ENCODE measurements around the gene GPR146. TPM values are rescaled to one million over a fixed set of nuclear protein-coding genes. Genes with fewer than 3 reads are reported as not detected.
"Not testable (repeated sequence)": the region's sequence is repeated elsewhere in the genome, so short reads cannot be mapped to it uniquely, and the experiment has no call there.

GPR146 gene
- polyA plus RNA-seq, 5 donors = 4.6 to 10.8 (median 7.0) TPM

- no peak for DNase-seq
Measured at GRCh38 chr7:1024876-1025742, 19.2 kb upstream of the GPR146 start.

DNA sequence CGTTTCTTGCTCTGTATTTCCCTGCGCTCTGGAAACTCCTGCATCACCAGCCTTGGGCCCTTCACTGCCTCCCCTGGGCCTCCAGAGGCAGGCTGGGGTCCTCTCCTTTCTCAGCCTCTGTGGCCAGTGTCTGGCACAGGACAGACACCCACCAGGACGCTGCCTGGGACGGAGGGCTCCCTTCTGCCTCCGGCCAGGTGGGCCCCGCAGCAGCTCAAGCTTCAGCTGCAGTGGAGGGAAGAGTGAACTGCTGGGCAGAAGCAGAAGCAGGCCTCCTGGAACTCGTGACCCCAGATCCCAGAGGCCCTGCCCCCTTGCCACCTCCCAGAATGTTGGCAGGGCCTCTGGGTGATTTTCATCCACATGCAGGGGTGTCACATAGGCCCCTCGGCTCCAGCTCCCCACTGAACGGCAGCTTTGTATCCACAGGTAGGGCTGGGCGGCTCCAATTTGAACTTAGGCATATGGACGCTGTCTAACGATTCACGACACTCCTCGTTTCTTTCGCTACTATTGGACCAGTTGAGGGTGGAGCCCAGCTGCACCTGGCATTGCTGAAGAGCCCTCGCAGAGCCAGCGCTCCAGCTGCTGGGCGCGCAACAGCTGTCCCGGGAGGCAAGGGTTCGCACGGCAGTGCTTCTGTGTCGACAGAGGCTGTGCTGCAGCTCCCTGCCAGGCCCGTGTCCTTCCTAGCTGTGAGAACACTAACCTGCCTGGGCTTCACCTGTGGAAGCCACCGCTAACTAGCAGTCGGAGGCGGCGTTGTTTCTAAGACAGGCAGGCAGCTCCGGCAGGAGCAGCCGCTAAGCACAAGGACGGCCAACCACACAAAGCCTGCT is 18.4 kb upstream of the GPR146 start:
- no peak for DNase-seq

DNA sequence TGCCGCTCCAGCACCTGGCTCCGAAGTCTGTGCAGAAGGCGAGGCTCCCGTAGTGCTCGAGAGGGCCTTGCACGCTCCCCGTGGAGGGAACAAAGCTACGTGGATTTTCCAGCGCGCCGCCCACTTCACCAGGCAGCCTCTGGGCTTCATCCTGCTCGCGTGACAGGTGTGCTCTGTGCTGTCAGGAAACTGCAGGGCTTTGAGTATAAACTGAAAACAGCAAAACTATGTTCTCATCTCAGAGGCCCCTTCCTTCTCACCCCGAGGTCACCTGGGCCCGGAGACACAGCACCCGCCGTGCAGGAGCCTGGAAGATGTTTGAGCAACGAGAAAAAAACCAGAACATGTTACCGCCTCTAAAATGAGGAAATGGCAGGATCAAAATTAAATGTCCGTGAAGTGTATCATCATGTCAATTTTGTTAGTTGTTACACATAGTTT is 17.6 kb upstream of the GPR146 start:
- no peak for DNase-seq

DNA sequence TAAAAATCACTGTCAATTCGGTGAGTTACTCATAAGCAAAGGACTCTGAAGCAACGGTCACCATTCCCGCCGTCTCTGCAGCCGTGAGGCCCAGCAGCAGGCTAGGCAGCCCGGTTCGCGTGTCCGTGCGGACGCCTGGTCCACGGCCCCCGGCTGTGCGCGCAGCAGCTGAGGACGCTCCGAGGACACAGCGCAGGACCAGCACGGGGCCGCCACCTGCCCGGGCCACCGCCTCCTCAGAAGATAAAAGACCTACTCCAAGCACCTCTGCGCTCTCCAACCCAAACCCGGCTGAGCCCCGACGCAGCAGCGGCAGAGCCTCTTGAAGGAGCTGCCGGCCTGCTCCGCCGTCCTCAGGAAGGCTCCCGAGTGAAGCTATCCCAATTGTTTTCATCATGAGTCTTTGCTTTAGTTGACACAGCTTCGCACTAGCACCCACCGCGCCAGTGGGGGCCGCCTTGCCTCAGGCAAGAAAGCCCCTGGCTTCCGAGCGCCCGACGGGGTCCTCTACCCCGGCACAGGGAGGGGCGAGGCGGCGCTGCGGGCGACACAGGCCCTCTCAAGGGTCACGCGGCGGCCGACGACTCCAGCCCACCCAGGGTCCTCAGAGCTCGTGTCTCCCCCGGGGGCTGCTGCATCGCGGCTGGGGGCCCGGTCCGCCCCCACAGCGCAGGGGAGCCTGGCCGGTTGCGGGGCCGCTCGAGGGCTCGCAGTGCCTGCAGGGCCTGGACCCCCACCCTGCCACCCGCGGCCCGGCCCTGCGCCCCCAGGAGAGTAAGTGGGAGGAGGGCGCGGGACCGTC is 16.9 kb upstream of the GPR146 start:
- DNase-seq = no peak

DNA sequence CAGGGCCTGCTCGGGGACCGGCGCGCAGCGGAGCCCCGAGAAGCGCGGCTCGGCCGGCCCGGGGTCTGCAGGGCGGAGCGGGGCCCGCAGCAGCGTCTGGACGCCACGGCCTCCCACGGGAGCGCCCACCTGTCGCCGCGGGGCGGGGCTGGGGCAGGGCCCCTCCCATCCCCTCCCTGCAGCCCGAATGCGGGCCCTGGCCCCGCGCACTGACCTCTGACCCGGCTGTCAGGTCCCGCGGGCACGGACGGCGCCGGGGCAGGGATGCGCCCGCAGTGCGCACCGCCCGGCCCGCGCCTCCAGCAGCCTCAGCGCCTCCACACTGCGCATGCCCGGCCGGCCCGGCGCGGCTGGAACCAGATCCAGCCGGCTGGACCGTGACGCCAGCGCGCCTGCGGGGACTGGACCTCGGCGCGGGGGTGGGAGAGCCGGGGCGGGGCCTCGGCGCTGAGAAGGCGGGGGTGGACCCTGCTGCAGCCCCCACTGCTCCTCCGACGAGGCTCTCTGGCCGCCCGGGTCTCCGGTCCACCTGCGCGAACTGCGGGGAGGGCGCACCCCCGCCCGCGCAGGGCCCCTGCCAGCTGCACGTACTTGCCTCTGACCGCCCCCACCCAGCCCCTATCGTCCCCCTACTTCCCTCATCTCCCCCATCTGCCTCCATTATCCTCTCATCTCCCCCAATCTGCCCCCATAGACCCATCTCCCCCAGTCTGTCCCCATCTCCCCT is 16.1 kb upstream of the GPR146 start:
- DNase-seq = peak; percentile 90 to 92

DNA sequence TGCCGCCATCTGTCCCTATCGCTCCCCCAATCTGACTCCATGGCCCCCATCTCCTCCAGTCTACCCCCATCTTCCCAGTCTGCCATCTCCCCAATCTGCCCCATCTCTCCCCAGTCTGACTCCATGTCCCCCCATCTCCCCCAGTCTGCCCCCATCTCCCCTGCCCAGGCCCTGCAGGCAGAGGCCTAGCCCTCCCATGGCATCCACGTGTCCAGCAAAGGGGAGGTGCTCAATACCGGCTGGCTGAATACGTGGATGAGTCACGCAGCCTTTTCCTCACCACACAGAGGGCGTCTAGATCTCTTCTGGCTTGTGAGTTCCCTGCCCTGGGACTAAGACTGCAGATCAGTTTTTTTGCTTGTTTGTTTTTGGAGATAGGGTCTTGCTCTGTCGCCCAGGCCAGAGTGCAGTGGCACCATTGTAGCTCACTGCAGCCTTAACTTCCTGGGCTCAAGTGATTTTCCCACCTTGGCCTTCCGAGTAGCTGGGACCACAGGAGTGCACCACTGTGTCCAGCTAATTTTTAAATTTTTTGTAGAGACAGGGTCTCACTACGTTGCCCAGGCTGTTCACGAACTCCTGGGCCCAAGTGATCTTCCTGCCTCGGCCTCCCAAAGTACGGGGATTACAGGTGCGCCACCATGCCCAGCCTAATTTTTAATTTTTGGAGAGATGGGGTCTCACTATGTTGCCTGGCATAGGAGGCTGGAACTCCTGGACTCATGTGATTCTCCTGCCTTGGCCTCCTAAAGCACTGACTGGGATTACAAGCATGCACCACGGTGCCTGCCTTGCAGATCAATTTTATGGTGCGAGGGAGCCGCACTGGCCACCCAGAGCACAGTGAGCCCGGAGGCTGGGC is 15.3 kb upstream of the GPR146 start:
- DNase-seq = peak; percentile 50 to 61

DNA sequence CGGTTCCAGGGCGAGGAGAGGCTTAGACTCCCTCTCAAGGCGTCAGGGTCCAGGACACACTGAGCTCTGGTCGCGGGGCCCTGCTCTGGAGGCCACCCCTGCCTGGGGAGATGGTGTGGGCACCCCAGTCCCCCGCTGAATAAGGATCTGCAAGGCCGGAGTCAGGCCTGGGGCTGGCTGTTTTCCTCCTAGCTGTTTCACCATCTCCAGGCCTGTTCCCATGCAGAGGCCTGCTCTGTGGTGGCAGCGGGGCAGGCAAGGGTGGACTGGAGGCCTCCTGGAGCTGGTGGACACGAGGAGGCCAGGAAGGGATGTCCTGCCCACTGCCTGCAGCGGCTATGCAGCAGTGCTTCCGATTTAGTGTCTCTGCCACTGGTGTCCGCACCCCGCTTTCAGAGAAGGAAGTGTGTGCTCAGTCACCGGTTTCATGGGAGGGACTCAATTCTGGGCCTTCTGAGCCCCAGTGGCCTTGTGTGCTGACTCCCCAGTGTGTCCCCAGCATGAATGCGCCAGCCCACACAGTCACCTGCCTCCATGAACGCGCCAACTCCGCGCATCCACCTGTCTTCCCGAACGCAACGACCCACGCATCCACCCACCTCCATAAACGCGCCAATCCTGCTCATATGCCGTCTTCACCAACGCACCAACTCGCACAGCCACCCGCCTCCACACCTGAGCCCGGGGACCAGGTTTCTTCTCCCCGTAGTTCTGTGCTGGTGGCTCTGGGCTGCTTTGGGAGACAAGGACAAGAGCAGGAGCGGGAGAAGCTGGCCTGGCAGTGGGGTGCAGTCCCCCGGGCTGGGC is 14.5 kb upstream of the GPR146 start:
- no peak for DNase-seq

- DNase-seq = no peak
Measured at GRCh38 chr7:1030444-1031070, 13.8 kb upstream of the GPR146 start.

DNA sequence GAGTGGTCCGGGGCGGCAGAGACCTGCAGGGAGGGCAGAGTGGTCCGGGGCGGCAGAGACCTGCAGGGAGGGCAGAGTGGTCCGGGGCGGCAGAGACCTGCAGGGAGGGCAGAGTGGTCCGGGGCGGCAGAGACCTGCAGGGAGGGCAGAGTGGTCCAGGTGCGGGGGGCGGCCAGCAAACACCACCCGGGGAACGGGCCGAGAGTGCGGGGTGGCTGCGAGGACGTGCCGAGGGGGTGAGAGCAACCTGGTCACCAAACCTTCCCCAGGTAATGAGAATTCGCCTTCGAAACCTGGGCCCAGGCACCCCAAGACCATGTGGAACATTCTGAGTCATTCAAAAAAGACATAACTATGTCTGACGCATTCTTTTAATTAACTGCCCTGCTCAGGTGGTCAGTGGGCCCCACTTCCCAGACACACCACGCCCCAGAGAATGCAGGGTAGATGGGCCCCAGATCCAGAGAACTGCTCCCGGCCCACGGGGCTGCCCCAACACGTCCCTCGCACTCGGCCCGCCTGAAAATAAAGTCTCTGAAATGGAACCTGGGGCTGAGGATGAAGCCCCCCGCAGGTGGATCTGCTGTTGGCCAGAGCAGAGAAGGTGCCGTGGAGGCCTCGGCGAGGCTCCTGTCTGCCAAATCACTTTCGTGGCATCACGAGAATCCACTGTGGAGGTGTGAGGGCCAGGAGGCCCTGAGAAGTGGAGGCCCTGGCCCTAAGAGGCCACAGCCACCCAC is 12.5 kb upstream of the GPR146 start:
- no peak for DNase-seq

DNA sequence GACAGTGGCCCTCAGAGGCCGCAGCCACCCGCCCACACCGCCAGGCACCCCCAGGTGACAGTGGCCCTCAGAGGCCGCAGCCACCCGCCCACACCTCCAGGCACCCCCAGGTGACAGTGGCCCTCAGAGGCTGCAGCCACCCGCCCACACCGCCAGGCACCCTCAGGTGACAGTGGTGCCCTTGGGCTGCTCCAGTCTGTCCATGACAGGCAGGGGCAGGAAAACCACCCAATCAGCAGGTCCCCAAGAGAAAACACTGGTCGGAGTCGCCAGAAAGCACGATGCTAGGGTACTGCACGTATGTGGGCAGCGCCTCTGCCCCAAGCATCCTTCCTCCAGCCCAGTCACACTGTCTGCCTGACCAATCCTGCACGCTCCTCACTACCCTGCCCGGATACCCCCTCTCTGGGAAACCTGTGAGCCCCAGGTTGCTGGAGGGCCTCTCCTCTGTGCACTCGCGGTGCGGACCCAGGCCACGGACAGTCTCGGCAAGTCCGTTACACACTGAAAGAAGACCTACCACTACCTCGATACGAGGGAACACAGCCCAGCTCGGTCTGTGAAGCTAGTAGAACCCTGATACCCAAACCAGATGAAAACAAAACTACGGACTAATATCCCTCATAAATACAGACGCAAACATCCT is 11.7 kb upstream of the GPR146 start:
- DNase-seq = no peak

- DNase-seq = no peak
Measured at GRCh38 chr7:1033546-1034145, 10.7 kb upstream of the GPR146 start.

DNA sequence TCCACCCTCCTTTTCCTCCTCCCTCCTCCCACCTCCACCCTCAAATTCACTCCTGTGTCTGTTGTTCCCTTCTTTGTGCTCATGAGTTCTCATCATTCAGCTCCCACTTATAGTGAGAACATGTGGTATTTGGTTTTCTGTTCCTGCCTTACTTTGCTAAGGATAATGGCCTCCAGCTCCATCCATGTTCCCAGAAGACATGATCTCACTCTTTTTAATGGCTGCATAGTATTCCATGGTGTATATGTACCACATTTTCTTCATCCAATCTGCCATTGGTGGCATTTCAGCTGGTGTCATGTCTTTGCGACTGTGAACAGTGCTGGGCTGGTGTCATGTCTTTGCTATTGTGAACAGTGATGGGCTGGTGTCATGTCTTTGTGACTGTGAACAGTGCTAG is 9.6 kb upstream of the GPR146 start:
- not testable (repeated sequence) for DNase-seq

DNA sequence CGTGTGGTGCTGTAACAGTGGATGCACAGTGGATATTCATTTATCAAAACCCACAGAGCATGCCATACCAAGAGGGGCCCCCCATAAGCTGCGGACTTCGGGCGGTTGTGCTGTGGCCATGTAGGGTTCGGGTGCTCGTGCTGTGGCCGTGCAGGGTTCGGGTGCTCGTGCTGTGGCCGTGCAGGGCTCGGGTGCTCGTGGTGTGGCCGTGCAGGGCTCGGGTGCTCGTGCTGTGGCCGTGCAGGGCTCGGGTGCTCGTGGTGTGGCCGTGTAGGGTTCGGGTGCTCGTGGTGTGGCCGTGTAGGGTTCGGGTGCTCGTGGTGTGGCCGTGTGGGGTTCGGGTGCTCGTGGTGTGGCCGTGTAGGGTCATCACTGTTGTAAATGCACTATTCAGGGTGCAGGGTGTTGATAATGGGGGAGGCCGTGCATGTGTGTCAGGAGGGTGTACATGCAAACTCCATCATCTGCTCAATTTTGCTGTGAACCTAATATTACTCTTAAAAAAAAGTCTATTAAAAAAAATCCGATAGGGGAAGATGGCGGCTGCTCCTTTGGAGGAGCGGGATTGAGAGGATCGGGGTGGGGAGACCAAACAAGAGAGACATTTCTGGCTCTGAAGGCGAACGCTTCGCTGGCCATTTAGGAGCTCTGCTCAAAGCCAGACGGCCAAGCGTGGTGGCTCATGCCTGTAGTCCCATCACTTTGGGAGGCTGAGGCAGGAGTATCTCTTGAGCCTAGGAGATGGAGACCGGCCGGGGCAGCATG is 8.0 kb upstream of the GPR146 start:
- DNase-seq = not testable (repeated sequence)

DNA sequence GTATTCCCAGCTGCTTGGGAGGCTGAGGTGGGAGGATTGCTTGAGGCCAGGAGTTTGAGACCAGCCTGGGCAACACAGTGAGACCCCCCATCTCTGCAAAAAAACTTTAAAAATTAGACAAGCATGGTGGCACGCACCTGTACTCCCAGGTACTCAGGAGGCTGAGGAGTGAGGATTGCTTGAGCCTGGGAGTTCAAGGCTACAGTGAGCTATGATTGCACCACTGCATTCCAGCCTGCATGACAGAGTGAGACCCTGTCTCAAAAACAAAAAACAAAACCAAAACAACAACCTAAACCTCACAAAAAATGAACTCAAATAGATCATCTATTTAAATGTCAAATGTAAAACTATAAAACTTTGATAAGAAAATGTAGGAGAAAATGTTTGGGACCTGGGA is 4.1 kb upstream of the GPR146 start:
- DNase-seq = not testable (repeated sequence)

DNA sequence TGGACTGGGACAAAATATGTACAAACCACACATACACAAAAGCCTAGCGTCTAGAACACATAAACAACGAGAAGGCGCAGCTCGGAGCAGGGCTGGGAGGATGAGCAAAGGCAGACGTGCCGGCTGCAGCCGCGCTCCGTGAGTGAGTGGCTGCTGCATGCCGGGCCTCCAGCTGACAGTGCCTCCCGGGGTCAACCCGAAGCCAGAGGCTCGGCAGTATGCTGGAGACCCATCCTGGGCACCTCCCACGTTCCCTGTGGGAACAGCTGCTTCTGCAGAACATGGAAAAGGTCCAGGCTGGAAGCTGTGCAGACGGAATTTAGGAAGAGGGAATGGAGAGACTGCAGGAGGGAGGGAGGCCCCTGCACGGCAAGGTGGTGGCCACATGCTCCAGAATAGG is 3.6 kb upstream of the GPR146 start:
- DNase-seq = no peak
